Panc1 (cell line): ENCODE measurements around the gene PLD3. TPM values are rescaled to one million over a fixed set of nuclear protein-coding genes. Genes with fewer than 3 reads are reported as not detected.

ENCODE experiments used
- ATAC-seq: fragments of 200-7000 bp; cut with Tn5 transposase; 2 replicates; pipeline ENCODE4 v1.9.1; 2020; ENCODE audit warnings: mild to moderate bottlenecking, moderate library complexity
- BruUV-seq: library from RNA; stranded (reverse); fragments of 400-500 nt; replicated peaks from 2 replicates; lab custom pipeline; 2021; lab: Mats Ljungman, UMichigan
- CTCF ChIA-PET: fragments of 300-600 bp; sonication (Branson Sonifier 250); formaldehyde crosslinking; loops from one replicate; lab custom pipeline; 2022; ENCODE audit warnings: antibody characterized with exemption; lab: Charles Lee
- POLR2A ChIA-PET: fragments of 300-600 bp; sonication (Branson Sonifier 250); formaldehyde crosslinking; loops from one replicate; lab custom pipeline; 2022; ENCODE audit warnings: antibody characterized with exemption; lab: Charles Lee
- DNase-seq: peaks from one replicate; pipeline ENCODE4 v3.0.0-alpha.2; 2010; ENCODE audit warnings: low read depth, low spot score
- H3K27ac ChIP-seq: 2 replicates; pipeline ENCODE4 v1.5.1; 2011; ENCODE audit warnings: mild to moderate bottlenecking, low read length, inconsistent platforms
- H3K27me3 ChIP-seq: fragments of 200-500 bp; sonication (Bioruptor generic); 2 replicates; pipeline ENCODE4 v1.6.0; 2014; ENCODE audit warnings: low read length, inconsistent platforms; ENCODE audit not compliant: control insufficient read depth, insufficient read depth
- H3K36me3 ChIP-seq: fragments of 200-500 bp; sonication (Bioruptor generic); 2 replicates; pipeline ENCODE4 v1.5.1; 2014; ENCODE audit warnings: inconsistent platforms, mild to moderate bottlenecking, low read length, moderate library complexity; ENCODE audit not compliant: control insufficient read depth, insufficient read depth
- H3K4me1 ChIP-seq: 2 replicates; pipeline ENCODE4 v1.5.1; 2011; ENCODE audit warnings: inconsistent platforms, mild to moderate bottlenecking, low read length, moderate library complexity; ENCODE audit not compliant: control insufficient read depth, insufficient read depth
- H3K4me3 ChIP-seq, 2 experiments: 2 replicates each; pipeline ENCODE4 v1.5.1; 2011 to 2012; ENCODE audit warnings: low read depth in 2 of 2, low read length in 2 of 2, mild to moderate bottlenecking in 2 of 2, inconsistent platforms in 1 of 2, moderate library complexity in 1 of 2
- H3K9me3 ChIP-seq: fragments of 200-500 bp; sonication (Bioruptor generic); 2 replicates; pipeline ENCODE4 v1.5.1; 2014; ENCODE audit warnings: low read depth, mild to moderate bottlenecking, inconsistent platforms, low read length, moderate library complexity; ENCODE audit not compliant: control insufficient read depth, insufficient read depth
- CTCF ChIP-seq: fragments of 450-650 bp; IDR thresholded peaks from 2 replicates; pipeline ENCODE4 v1.5.1; 2017; ENCODE audit warnings: mild to moderate bottlenecking
- POLR2AphosphoS5 ChIP-seq: IDR thresholded peaks from 2 replicates; pipeline ENCODE4 v1.6.1; 2012; ENCODE audit warnings: mild to moderate bottlenecking, low read depth, low read length, moderate library complexity
- REST ChIP-seq, 2 experiments: IDR thresholded peaks; 2 replicates each; pipeline ENCODE4 v1.6.1; 2011 to 2012; ENCODE audit warnings: low read depth in 2 of 2, control low read depth in 1 of 2, low read length in 1 of 2, mild to moderate bottlenecking in 1 of 2, moderate library complexity in 1 of 2; ENCODE audit not compliant: insufficient read depth in 1 of 2
- SIN3A ChIP-seq: IDR thresholded peaks from 2 replicates; pipeline ENCODE4 v1.6.1; 2012; ENCODE audit warnings: low read depth, mild to moderate bottlenecking, low read length, moderate library complexity, borderline replicate concordance; ENCODE audit not compliant: insufficient read depth
- TCF7L2 ChIP-seq: IDR thresholded peaks from 2 replicates; pipeline ENCODE4 v1.6.1; 2011; ENCODE audit warnings: mild to moderate bottlenecking, low read depth, low read length, inconsistent platforms
- in situ Hi-C: cut with HindIII; loops from 2 replicates; pipeline ENCODE4 v1.10.0; 2016; ENCODE audit warnings: low sequenced_read_pairs, low pct_unique_long_range_greater_than_20kb
- intact Hi-C: fragments of 100-400 bp; cut with micrococcal nuclease; formaldehyde crosslinking; loops from one replicate; pipeline ENCODE4 v1.10.0; 2022; ENCODE audit not compliant: unreplicated experiment
- total RNA-seq: library from RNA; stranded (reverse); gene quantifications from one replicate; pipeline ENCODE4 v1.2.1, GENCODE V29; 2021; ENCODE audit not compliant: unreplicated experiment

PLD3 gene
- total RNA-seq, 1 experiment from 2014 or later, result 81.8 TPM

GRCh38 chr19:40360708-40361241 is 12.3 kb downstream of the PLD3 start:
- ChIA-PET POLR2A (interaction anchor here (0.7 kb wide), 1 partner anchor 15 kb away, joined by 3 read pairs; no protein-coding TSS in a partner anchor), CTCF (no interaction called here)
- Histone ChIP-seq H3K4me3 (no peak overlapping the region), H3K36me3 (no peaks in the 10 kb centered on the region), H3K27me3 (no peaks in the 10 kb centered on the region), H3K4me1 (peaks cover 4% of the 10 kb centered on the region; the same call in 1 of the 2 replicates), H3K9me3 (no peaks in the 10 kb centered on the region), H3K27ac (no peak overlapping the region)
- intact Hi-C loops (no loop called here), in situ Hi-C loops (no loop called here)
- TF ChIP-seq POLR2AphosphoS5 (no peak), CTCF (no peak), SIN3A (no peak), TCF7L2 (no peak), REST (IDR thresholded peaks at IDR 0.05; ENCODE audit: insufficient read depth in 1 of 2, low read depth in 2 of 2, low read length in 1 of 2) (no peak)
- no TSS peak for BruUV-seq
- ATAC-seq (no peak), DNase-seq (no peak)

GRCh38 chr19:40362160-40362559 is 13.7 kb downstream of the PLD3 start:
- Histone ChIP-seq H3K4me3 (no peak overlapping the region), H3K9me3 (no peaks in the 10 kb centered on the region), H3K36me3 (no peaks in the 10 kb centered on the region), H3K27ac (no peak overlapping the region), H3K4me1 (peaks cover 4% of the 10 kb centered on the region; the same call in 1 of the 2 replicates), H3K27me3 (no peaks in the 10 kb centered on the region)
- intact Hi-C loops (no loop called here), in situ Hi-C loops (no loop called here)
- ATAC-seq, result no peak
- ChIA-PET POLR2A (interaction anchor here (0.6 kb wide), 1 partner anchor 39 kb away, joined by 8 read pairs; no protein-coding TSS in a partner anchor), CTCF (no interaction called here)
- no TSS peak for BruUV-seq
- DNase-seq, result no peak
- no peak for TF ChIP-seq SIN3A

GRCh38 chr19:40363069-40363468 is 14.6 kb downstream of the PLD3 start:
- H3K27ac ChIP-seq, result no peak overlapping the region
- no TSS peak for BruUV-seq
- CTCF ChIA-PET, result no interaction called here
- H3K4me3 ChIP-seq, result no peak overlapping the region
- intact Hi-C loops, result no loop called here
- DNase-seq (no peak), ATAC-seq (no peak)
- no peak for TF ChIP-seq SIN3A
- no peak for TF ChIP-seq CTCF
- no peak for TF ChIP-seq REST (IDR thresholded peaks at IDR 0.05; ENCODE audit: insufficient read depth in 1 of 2, low read depth in 2 of 2, low read length in 1 of 2)
- no peak for TF ChIP-seq TCF7L2
- TF ChIP-seq POLR2AphosphoS5, result no peak
- in situ Hi-C loops, result no loop called here
- H3K4me1 ChIP-seq, result peaks cover 4% of the 10 kb centered on the region; the same call in 1 of the 2 replicates
- POLR2A ChIA-PET, result no interaction called here
- H3K36me3 ChIP-seq, result no peaks in the 10 kb centered on the region
- H3K9me3 ChIP-seq, result no peaks in the 10 kb centered on the region
- no peaks in the 10 kb centered on the region for H3K27me3 ChIP-seq
